HepG2 (cell line): ENCODE results near the gene LRRN4CL. TPM values are rescaled to one million over a fixed set of nuclear protein-coding genes. Genes with fewer than 3 reads are reported as not detected.

Experiments
- HOXA7 ChIP-seq: sonication (generic); formaldehyde crosslinking; IDR thresholded peaks from 2 replicates; pipeline ENCODE4 v1.8.1; 2022; ENCODE audit warnings: mild to moderate bottlenecking, missing genetic modification reagents, moderate library complexity
- KLF15 ChIP-seq: sonication (generic); formaldehyde crosslinking; IDR thresholded peaks from 2 replicates; pipeline ENCODE4 v1.8.1; 2023; ENCODE audit warnings: borderline replicate concordance, mild to moderate bottlenecking, inconsistent platforms, missing genetic modification reagents, mixed read lengths
- MEIS2 ChIP-seq: sonication (generic); formaldehyde crosslinking; IDR thresholded peaks from 2 replicates; pipeline ENCODE4 v1.9.0; 2021; ENCODE audit warnings: mild to moderate bottlenecking, missing genetic modification reagents
- MNT ChIP-seq: fragments of 450-650 bp; IDR thresholded peaks from 2 replicates; pipeline ENCODE4 v1.6.1; 2016
- PATZ1 ChIP-seq: sonication (generic); formaldehyde crosslinking; IDR thresholded peaks from 2 replicates; pipeline ENCODE4 v1.4.0; 2020; ENCODE audit warnings: missing genetic modification reagents
- SNAPC2 ChIP-seq: sonication (generic); formaldehyde crosslinking; IDR thresholded peaks from 2 replicates; pipeline ENCODE4 v1.8.1; 2022; ENCODE audit warnings: mild to moderate bottlenecking, missing genetic modification reagents
- SNRNP70 ChIP-seq: fragments of 200-400 bp; formaldehyde crosslinking; IDR thresholded peaks from 2 replicates; pipeline ENCODE4 v1.6.1; 2017; ENCODE audit warnings: mild to moderate bottlenecking, low read depth, low read length, moderate library complexity
- SP140L ChIP-seq: sonication (generic); formaldehyde crosslinking; IDR thresholded peaks from 2 replicates; pipeline ENCODE4 v1.4.0; 2020; ENCODE audit warnings: missing genetic modification reagents, borderline replicate concordance
- TBP ChIP-seq: sonication (generic); formaldehyde crosslinking; IDR thresholded peaks from 2 replicates; pipeline ENCODE4 v1.5.0; 2020; ENCODE audit warnings: missing genetic modification reagents
- TCF7 ChIP-seq: sonication (generic); IDR thresholded peaks from 2 replicates; pipeline ENCODE4 v1.6.1; 2016; ENCODE audit warnings: antibody characterized with exemption, low read depth
- TIGD3 ChIP-seq: sonication (generic); formaldehyde crosslinking; IDR thresholded peaks from 2 replicates; pipeline ENCODE4 v1.5.1; 2020; ENCODE audit warnings: mild to moderate bottlenecking, missing genetic modification reagents, borderline replicate concordance
- ZBTB14 ChIP-seq: sonication (generic); formaldehyde crosslinking; IDR thresholded peaks from 2 replicates; pipeline ENCODE4 v1.4.0; 2020; ENCODE audit warnings: missing genetic modification reagents
- ZNF33B ChIP-seq: sonication (generic); formaldehyde crosslinking; IDR thresholded peaks from 2 replicates; pipeline ENCODE4 v1.5.1; 2020; ENCODE audit warnings: mild to moderate bottlenecking, missing genetic modification reagents
- ZNF691 ChIP-seq: sonication (generic); formaldehyde crosslinking; IDR thresholded peaks from 2 replicates; pipeline ENCODE4 v1.4.0; 2020; ENCODE audit warnings: missing genetic modification reagents, low read depth, mild to moderate bottlenecking, borderline replicate concordance
- ZNF7 ChIP-seq: IDR thresholded peaks from 2 replicates; pipeline ENCODE4 v1.6.1; 2016; ENCODE audit warnings: missing biosample characterization, missing genetic modification reagents
- ZNF749 ChIP-seq: sonication (generic); formaldehyde crosslinking; IDR thresholded peaks from 2 replicates; pipeline ENCODE4 v1.8.0; 2022; ENCODE audit warnings: mild to moderate bottlenecking, missing genetic modification reagents, moderate library complexity, borderline replicate concordance
- ZNF75D ChIP-seq: sonication (generic); formaldehyde crosslinking; IDR thresholded peaks from 2 replicates; pipeline ENCODE4 v1.8.1; 2023; ENCODE audit warnings: missing genetic modification reagents, mild to moderate bottlenecking, borderline replicate concordance
- ZNF784 ChIP-seq: sonication (generic); formaldehyde crosslinking; IDR thresholded peaks from 2 replicates; pipeline ENCODE4 v1.5.1; 2020; ENCODE audit warnings: missing genetic modification reagents, mild to moderate bottlenecking, borderline replicate concordance
- ZNF839 ChIP-seq: sonication (generic); formaldehyde crosslinking; IDR thresholded peaks from 2 replicates; pipeline ENCODE4 v1.4.0; 2020; ENCODE audit warnings: missing genetic modification reagents, mild to moderate bottlenecking, borderline replicate concordance
- ZNF841 ChIP-seq: sonication (generic); formaldehyde crosslinking; IDR thresholded peaks from 2 replicates; pipeline ENCODE4 v1.8.1; 2023; ENCODE audit warnings: missing genetic modification reagents, borderline replicate concordance
- ZSCAN31 ChIP-seq: sonication (generic); formaldehyde crosslinking; IDR thresholded peaks from 2 replicates; pipeline ENCODE4 v1.5.0; 2020; ENCODE audit warnings: low read depth, mild to moderate bottlenecking, missing genetic modification reagents
- polyA plus RNA-seq, 8 experiments: library from polyadenylated mRNA; depleted of rRNA in 3 of 8; stranded (reverse) in 7 of 8; unstranded in 1 of 8; fragments of >200 nt; fragmentation: Illumina TruSeq in 4 of 8; extraction: Trizol in 4 of 8; gene quantifications; 2 replicates each; pipeline versions ENCODE4 v1.2.1 to v1.2.3, GENCODE V29; 2011 to 2016; ENCODE audit warnings: low read depth in 4 of 8, missing spikeins in 1 of 8, mixed read lengths in 1 of 8; ENCODE audit not compliant: insufficient read depth in 1 of 8
- total RNA-seq, 5 experiments: library from RNA; depleted of rRNA; stranded (reverse); fragments of >200 nt; fragmentation: Illumina TruSeq; extraction: Trizol; gene quantifications; 2 replicates each; pipeline ENCODE4 v1.2.3, GENCODE V29; 2016; ENCODE audit warnings: low read depth in 1 of 5

Gene LRRN4CL
- total and polyA plus RNA-seq, 2 of the 13 experiments (the other 11 are each of a cell fraction or from before 2014, with no cell fraction given): 0.11 TPM; not detected in 1

GRCh38 chr11:62645946-62646824 lies 43.1 kb downstream of the LRRN4CL start, which contains the start of gene GANAB (continued):
- TF ChIP-seq MNT: no peak
- TF ChIP-seq TBP (CRISPR knock-in tag): no peak
- no peak for TF ChIP-seq ZNF7 (CRISPR knock-in tag)
- no peak for TF ChIP-seq TCF7
- 0 out of 2 replicates have a peak, but pooled peaks have one; percentile 20 for TF ChIP-seq SP140L (CRISPR knock-in tag)
- no peak for TF ChIP-seq ZNF841
- no peak for TF ChIP-seq ZNF784 (CRISPR knock-in tag)
- peak; percentile 16; the same call in 1 of the 2 replicates for TF ChIP-seq ZNF691 (CRISPR knock-in tag)
- TF ChIP-seq HOXA7 (CRISPR knock-in tag): no peak
- no peak; the same call in 1 of the 2 replicates for TF ChIP-seq KLF15 (CRISPR knock-in tag)
- TF ChIP-seq ZNF749 (CRISPR knock-in tag): no peak
- TF ChIP-seq SNAPC2 (CRISPR knock-in tag): no peak
- TF ChIP-seq ZNF75D (CRISPR knock-in tag): no peak
- TF ChIP-seq PATZ1 (CRISPR knock-in tag): no peak; the same call in 1 of the 2 replicates
- TF ChIP-seq ZBTB14: no peak
- TF ChIP-seq ZNF839 (CRISPR knock-in tag): no peak
- 0 out of 2 replicates have a peak, but pooled peaks have one; percentile 29 for TF ChIP-seq TIGD3 (CRISPR knock-in tag)
- no peak for TF ChIP-seq ZSCAN31 (CRISPR knock-in tag)
- TF ChIP-seq MEIS2 (CRISPR knock-in tag): no peak; the same call in 1 of the 2 replicates
- no peak for TF ChIP-seq SNRNP70
- no peak for TF ChIP-seq ZNF33B (CRISPR knock-in tag)
